ENCODE measurements around the gene COPG2. TPM values are rescaled to one million over a fixed set of nuclear protein-coding genes. Genes with fewer than 3 reads are reported as not detected.
A peak's percentile ranks its signal among the peaks of the same experiment; 100 is the strongest.

COPG2 gene
- total and polyA plus RNA-seq, 2 of the 4 experiments (the other 2 are of a cell fraction): 18.1 to 50.0 TPM

DNA sequence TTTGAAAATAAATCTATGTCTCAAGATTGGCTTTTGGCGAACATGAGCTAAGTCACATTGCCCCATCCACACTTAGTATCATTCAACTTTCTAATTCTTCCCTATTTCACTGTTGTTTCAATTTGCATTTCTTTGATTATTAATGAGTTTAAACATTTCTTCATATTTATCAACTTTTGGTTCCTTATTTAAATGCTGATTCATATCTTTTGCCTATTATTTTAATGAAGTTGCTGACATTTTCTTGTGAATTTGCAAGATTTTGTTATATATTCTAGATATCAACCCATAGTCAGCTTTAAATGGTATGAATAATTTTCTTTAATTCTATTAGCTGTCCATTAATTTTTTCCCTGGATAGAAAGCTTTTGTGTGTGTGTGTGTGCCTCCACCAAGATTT, 32.2 kb upstream of the COPG2 start:
- dilution Hi-C loops (cut with HindIII; ENCODE audit: low sequenced_read_pairs, unreplicated experiment): no loop called here
- no peak overlapping the region for H2BK15ac ChIP-seq (ENCODE audit: low read depth, low read length)

More for the DNA sequence above, 32.2 kb upstream of the COPG2 start:
- in situ Hi-C loops (cut with MboI; ENCODE audit: low sequenced_read_pairs) (no loop called here), intact Hi-C loops (cut with micrococcal nuclease) (no loop called here)
- H4K91ac ChIP-seq (ENCODE audit: insufficient read depth, low read depth, low read length): no peak overlapping the region
- no TSS peak for BruUV-seq (replicated peaks)
- no peaks in the 10 kb centered on the region for H3K9me3 ChIP-seq (ENCODE audit: control insufficient read depth, insufficient read depth, low read length)
- H2BK20ac ChIP-seq (ENCODE audit: low read depth, low read length): no peak overlapping the region
- H2AFZ ChIP-seq (replicated peaks; ENCODE audit: low read length, poor library complexity): no peak overlapping the region
- ChIA-PET POLR2A (ENCODE audit: unreplicated experiment) (no interaction called here), CTCF (interaction anchor here (0.6 kb wide), 1 partner anchor 562 kb away, joined by 6 read pairs; no protein-coding TSS in a partner anchor)
- H3K36me3 ChIP-seq (ENCODE audit: control insufficient read depth, insufficient read depth, low read length): no peaks in the 10 kb centered on the region
- no peak overlapping the region for H3K9ac ChIP-seq (ENCODE audit: low read depth, low read length)
- H3K18ac ChIP-seq (ENCODE audit: low read depth, low read length): no peak overlapping the region
- H2AK5ac ChIP-seq (ENCODE audit: low read depth, low read length): no peak overlapping the region
- no peak overlapping the region for H3K4ac ChIP-seq (ENCODE audit: low read depth, low read length)
- H2BK5ac ChIP-seq (ENCODE audit: low read depth, low read length, poor library complexity, severe bottlenecking): no peak overlapping the region
- H4K5ac ChIP-seq (ENCODE audit: low read depth, low read length): no peak overlapping the region
- H3K79me1 ChIP-seq (ENCODE audit: low read depth in 1 of 2, low read length in 2 of 2): no peaks in the 10 kb centered on the region
- H2BK120ac ChIP-seq (ENCODE audit: low read depth, low read length): no peak overlapping the region
- no peaks in the 10 kb centered on the region for H3K9me1 ChIP-seq (ENCODE audit: insufficient read depth, low read length)
- ATAC-seq (ENCODE audit: low read depth): no peak
- no peak overlapping the region for H3K56ac ChIP-seq (ENCODE audit: extremely low read depth, insufficient read depth, low read length)
- H3K4me2 ChIP-seq (ENCODE audit: low read depth, low read length): no peak overlapping the region
- no peak overlapping the region for H4K8ac ChIP-seq (ENCODE audit: low read depth in 2 of 2, low read length in 2 of 2)
- H3K27me3 ChIP-seq (ENCODE audit: control insufficient read depth, insufficient read depth, low read length): peaks cover 6% of the 10 kb centered on the region
- H4K20me1 ChIP-seq (ENCODE audit: insufficient read depth, low read length): no peaks in the 10 kb centered on the region
- WGBS, 2 experiments (ENCODE audit: extremely low coverage in 2 of 2, insufficient read length in 1 of 2): no CpG with 5 or more reads among the region's 1 CpG
- H3K14ac ChIP-seq (replicated peaks; ENCODE audit: low read depth, low read length): no peak overlapping the region
- H3K4me3 ChIP-seq (ENCODE audit: insufficient read depth, low read depth, low read length): no peak overlapping the region
- no peaks in the 10 kb centered on the region for H3K4me1 ChIP-seq (ENCODE audit: control insufficient read depth, insufficient read depth, low read length)
- no peak overlapping the region for H2AK9ac ChIP-seq (replicated peaks; ENCODE audit: low read depth, low read length, poor library complexity)
- H3K27ac ChIP-seq (ENCODE audit: insufficient read depth, low read length): no peak overlapping the region
- DNase-seq: no peak
- TF ChIP-seq, protein P1, sequence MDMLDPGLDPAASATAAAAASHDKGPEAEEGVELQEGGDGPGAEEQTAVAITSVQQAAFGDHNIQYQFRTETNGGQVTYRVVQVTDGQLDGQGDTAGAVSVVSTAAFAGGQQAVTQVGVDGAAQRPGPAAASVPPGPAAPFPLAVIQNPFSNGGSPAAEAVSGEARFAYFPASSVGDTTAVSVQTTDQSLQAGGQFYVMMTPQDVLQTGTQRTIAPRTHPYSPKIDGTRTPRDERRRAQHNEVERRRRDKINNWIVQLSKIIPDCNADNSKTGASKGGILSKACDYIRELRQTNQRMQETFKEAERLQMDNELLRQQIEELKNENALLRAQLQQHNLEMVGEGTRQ (IDR thresholded peaks at IDR 0.05; ENCODE audit: low read depth, low read length): no peak
- TF ChIP-seq MAFK (IDR thresholded peaks at IDR 0.05; ENCODE audit: low read depth, low read length): 0 out of 2 replicates have a peak, but pooled peaks have one; percentile 3
- no peak overlapping the region for H3K23ac ChIP-seq (ENCODE audit: low read depth, low read length)
